Uterus (tissue), 4 donors: Measurements from ENCODE around the gene RPL27A. TPM values are rescaled to one million over a fixed set of nuclear protein-coding genes. Genes with fewer than 3 reads are reported as not detected.
A peak's percentile ranks its signal among the peaks of the same experiment; 100 is the strongest.

Source experiments
- DNase-seq, 2 donors: peaks; one replicate each; pipeline ENCODE4 v3.0.0-alpha.2; 2019 to 2020
- H3K27ac ChIP-seq, 2 donors: fragments of 200-600 bp; sonication (generic); 1 replicate in 1 of 2; 2 replicates in 1 of 2; pipeline ENCODE4 v1.5.1; 2016 to 2018
- H3K27me3 ChIP-seq, 2 donors: fragments of 200-600 bp; sonication (generic); one replicate each; pipeline ENCODE4 v1.5.1; 2018 to 2019; ENCODE audit warnings: control low read depth in 1 of 2
- H3K36me3 ChIP-seq, 2 donors: fragments of 200-600 bp; sonication (generic); one replicate each; pipeline ENCODE4 v1.5.1; 2019; ENCODE audit warnings: control low read depth in 1 of 2
- H3K4me1 ChIP-seq, 2 donors: fragments of 200-600 bp; sonication (generic); one replicate each; pipeline ENCODE4 v1.5.1; 2018 to 2019; ENCODE audit warnings: control low read depth in 1 of 2
- H3K4me3 ChIP-seq, 2 donors: fragments of 200-600 bp; sonication (generic); 1 replicate in 1 of 2; 2 replicates in 1 of 2; pipeline ENCODE4 v1.5.1; 2018 to 2019; ENCODE audit warnings: mild to moderate bottlenecking in 1 of 2
- H3K9me3 ChIP-seq, 2 donors: fragments of 200-600 bp; sonication (generic); one replicate each; pipeline ENCODE4 v1.5.1; 2019; ENCODE audit warnings: control low read depth in 1 of 2
- CTCF ChIP-seq, 4 experiments: fragments of 200-600 bp in 2 of 4; fragments of 450-650 bp in 2 of 4; sonication (generic) in 2 of 4; IDR thresholded peaks; one replicate each; pipeline ENCODE4 v1.5.1; 2016 to 2019; ENCODE audit warnings: antibody characterized with exemption in 4 of 4, mild to moderate bottlenecking in 2 of 4, moderate library complexity in 1 of 4
- POLR2A ChIP-seq, 2 donors: fragments of 450-650 bp; IDR thresholded peaks; one replicate each; pipeline ENCODE4 v1.6.1; 2016; ENCODE audit warnings: antibody characterized with exemption in 2 of 2, mild to moderate bottlenecking in 1 of 2, moderate library complexity in 1 of 2
- intact Hi-C: fragments of 100-400 bp; cut with DNase I; formaldehyde crosslinking; loops from one replicate; pipeline ENCODE4 v1.15.1; 2023; ENCODE audit warnings: low total_unique reads
- total RNA-seq, 4 donors: library from RNA; depleted of rRNA in 3 of 4; stranded (reverse); fragments of >200 nt in 3 of 4; gene quantifications; one replicate each; pipeline versions ENCODE4 v1.1.0 to v1.2.4, GENCODE V29; 2014 to 2023
- donor health status: DM: yes; HTN: yes; CAD: no.

The RPL27A gene
- total RNA-seq, 4 donors from 2014 or later = 505 to 3,151 (median 1,895) TPM

- intact Hi-C loops = loop anchor here (10.0 kb wide), 1 partner anchor 133 kb away; a partner anchor contains a TSS
- Histone ChIP-seq H3K9me3 (no peaks in the 10 kb centered on the region), H3K4me1 (peaks cover 0 to 14% of the 10 kb centered on the region in 2 donors), H3K27me3 (no peaks in the 10 kb centered on the region), H3K4me3 (peak overlapping the region; percentile 75 to 94), H3K36me3 (no peaks in the 10 kb centered on the region), H3K27ac (peak overlapping the region; percentile 95 to 97)
- TF ChIP-seq POLR2A (IDR thresholded peaks at IDR 0.05) = no peak
- TF ChIP-seq CTCF (IDR thresholded peaks at IDR 0.05) = no peak
- DNase-seq = no peak
Observed at GRCh38 chr11:8681837-8682302, 722 bp upstream of the RPL27A start.

GRCh38 chr11:8683115-8683807 is 669 bp downstream of the RPL27A start:
- peak overlapping the region; percentile 95 to 97 for H3K27ac ChIP-seq
- no peaks in the 10 kb centered on the region for H3K36me3 ChIP-seq
- H3K4me1 ChIP-seq = peaks cover 0 to 17% of the 10 kb centered on the region in 2 donors
- H3K9me3 ChIP-seq = no peaks in the 10 kb centered on the region
- H3K4me3 ChIP-seq = peak overlapping the region; percentile 75 to 94
- H3K27me3 ChIP-seq = no peaks in the 10 kb centered on the region
- intact Hi-C loops = loop anchor here (10.0 kb wide), 1 partner anchor 132 kb away; a partner anchor contains a TSS
- DNase-seq = no peak
- TF ChIP-seq CTCF (IDR thresholded peaks at IDR 0.05) (no peak), POLR2A (IDR thresholded peaks at IDR 0.05) (no peak)

- DNase-seq = no peak
- TF ChIP-seq CTCF (IDR thresholded peaks at IDR 0.05) = no peak
- no peak for TF ChIP-seq POLR2A (IDR thresholded peaks at IDR 0.05)
- intact Hi-C loops = loop anchor here (10.0 kb wide), 1 partner anchor 130 kb away; a partner anchor contains a TSS
- H3K27me3 ChIP-seq = no peaks in the 10 kb centered on the region
- no peaks in the 10 kb centered on the region for H3K36me3 ChIP-seq
- H3K9me3 ChIP-seq = no peaks in the 10 kb centered on the region
- no peak overlapping the region for H3K27ac ChIP-seq
- peaks cover 0 to 18% of the 10 kb centered on the region in 2 donors for H3K4me1 ChIP-seq
- no peak overlapping the region for H3K4me3 ChIP-seq
Observed at GRCh38 chr11:8684600-8685290, 2.2 kb downstream of the RPL27A start.

GRCh38 chr11:8685306-8685705 is 2.7 kb downstream of the RPL27A start:
- Histone ChIP-seq H3K4me1 (peaks cover 0 to 18% of the 10 kb centered on the region in 2 donors), H3K9me3 (no peaks in the 10 kb centered on the region), H3K36me3 (no peaks in the 10 kb centered on the region), H3K4me3 (no peak overlapping the region), H3K27me3 (no peaks in the 10 kb centered on the region), H3K27ac (no peak overlapping the region)
- no peak for DNase-seq
- intact Hi-C loops = loop anchor here (10.0 kb wide), 1 partner anchor 129 kb away; a partner anchor contains a TSS
- TF ChIP-seq POLR2A (IDR thresholded peaks at IDR 0.05) (no peak), CTCF (IDR thresholded peaks at IDR 0.05) (no peak)

GRCh38 chr11:8685820-8686219 is 3.2 kb downstream of the RPL27A start:
- Histone ChIP-seq H3K27ac (no peak overlapping the region), H3K27me3 (no peaks in the 10 kb centered on the region), H3K4me1 (peaks cover 0 to 18% of the 10 kb centered on the region in 2 donors), H3K36me3 (no peaks in the 10 kb centered on the region), H3K9me3 (no peaks in the 10 kb centered on the region), H3K4me3 (no peak overlapping the region)
- DNase-seq = no peak
- TF ChIP-seq CTCF (IDR thresholded peaks at IDR 0.05) (no peak), POLR2A (IDR thresholded peaks at IDR 0.05) (no peak)
- intact Hi-C loops = loop anchor here (10.0 kb wide), 1 partner anchor 129 kb away; a partner anchor contains a TSS
